Measurements from ENCODE around the gene DLG1. TPM values are rescaled to one million over a fixed set of nuclear protein-coding genes. Genes with fewer than 3 reads are reported as not detected.

Gene DLG1
- total RNA-seq, 2 experiments from 2014 or later: 48.9 to 95.1 TPM

DNA sequence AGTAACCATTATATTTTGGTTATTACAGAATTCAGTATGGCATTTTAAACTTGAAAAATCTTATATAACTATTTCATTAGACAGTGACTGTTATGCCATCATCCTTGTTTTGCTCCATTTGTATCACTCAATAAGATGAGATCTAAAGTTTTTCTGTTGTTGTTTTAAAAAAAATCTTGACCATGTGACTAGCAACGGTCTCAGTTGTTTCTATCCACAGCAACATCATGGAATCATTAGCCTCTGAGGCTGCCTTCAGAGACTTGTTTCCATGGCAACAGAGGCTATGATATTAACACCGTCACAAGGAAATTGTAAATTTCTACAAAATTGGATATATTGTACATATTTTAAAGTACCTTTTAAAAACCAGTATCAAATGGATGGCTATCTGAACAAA is 129.8 kb downstream of the DLG1 start:
- Histone ChIP-seq H3K4me2 (ENCODE audit: low read length) (no peak overlapping the region), H3K4me3 (ENCODE audit: low read depth, low read length, poor library complexity, severe bottlenecking) (no peak overlapping the region), H3K79me2 (ENCODE audit: insufficient read depth, low read depth, low read length) (no peaks in the 10 kb centered on the region; the same call in 1 of the 2 replicates), H3K27ac (ENCODE audit: low read depth, low read length, poor library complexity, severe bottlenecking) (no peak overlapping the region), H3K4me1 (ENCODE audit: insufficient read depth, low read length, poor library complexity, severe bottlenecking) (no peaks in the 10 kb centered on the region), H3K9me2 (ENCODE audit: insufficient read depth, low read length) (no peaks in the 10 kb centered on the region), H3K9me3 (ENCODE audit: low read length) (no peaks in the 10 kb centered on the region), H2AFZ (ENCODE audit: low read length) (no peak overlapping the region), H4K20me1 (ENCODE audit: insufficient read depth, low read length) (no peaks in the 10 kb centered on the region), H3K36me3 (ENCODE audit: insufficient read depth, low read length) (no peaks in the 10 kb centered on the region; the same call in 1 of the 2 replicates)
- intact Hi-C loops (cut with micrococcal nuclease; ENCODE audit: unreplicated experiment): no loop called here
- peak; percentile 11 for DNase-seq (ENCODE audit: low spot score)
- ChIA-PET POLR2A (interaction anchor here (0.7 to 2.0 kb wide), 2 partner anchors 15 to 230 kb away, joined by 3 to 5 read pairs; no protein-coding TSS in a partner anchor), CTCF (ENCODE audit: unreplicated experiment) (no interaction called here)
- TF ChIP-seq EZH2phosphoT487 (IDR thresholded peaks at IDR 0.05; ENCODE audit: borderline replicate concordance, low read depth, low read length) (no peak), CTCF (conservative IDR thresholded peaks at IDR 0.05; ENCODE audit: low read length) (no peak)
- BruUV-seq (replicated peaks): no TSS peak

DNA sequence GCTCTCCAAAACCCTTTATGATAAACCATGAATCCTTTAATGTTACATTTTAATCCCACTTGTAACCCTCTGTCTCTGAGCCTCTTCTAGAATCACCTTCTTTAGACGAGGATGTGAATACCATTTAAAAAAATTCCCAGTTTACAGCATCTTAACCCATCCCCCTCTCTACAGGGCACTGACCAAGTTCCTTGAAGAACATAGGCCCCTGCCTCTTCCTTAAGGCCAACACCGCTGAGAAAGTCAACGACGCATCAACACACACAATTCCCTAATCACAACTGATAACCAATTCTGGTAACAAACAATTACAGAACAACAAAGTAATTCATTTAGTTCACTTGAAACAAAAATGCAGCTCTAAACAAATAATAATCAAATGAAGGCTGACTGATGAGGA is 130.3 kb downstream of the DLG1 start:
- CTCF ChIA-PET (ENCODE audit: unreplicated experiment): no interaction called here
- H3K4me3 ChIP-seq (ENCODE audit: low read depth, low read length, poor library complexity, severe bottlenecking): no peak overlapping the region
- no peaks in the 10 kb centered on the region for H3K9me2 ChIP-seq (ENCODE audit: insufficient read depth, low read length)
- no peaks in the 10 kb centered on the region; the same call in 1 of the 2 replicates for H3K79me2 ChIP-seq (ENCODE audit: insufficient read depth, low read depth, low read length)
- no peak overlapping the region for H3K4me2 ChIP-seq (ENCODE audit: low read length)
- no peak for DNase-seq (ENCODE audit: low spot score)
- intact Hi-C loops (cut with micrococcal nuclease; ENCODE audit: unreplicated experiment): no loop called here
- H3K27ac ChIP-seq (ENCODE audit: low read depth, low read length, poor library complexity, severe bottlenecking): no peak overlapping the region
- H3K9me3 ChIP-seq (ENCODE audit: low read length): no peaks in the 10 kb centered on the region
- TF ChIP-seq EZH2phosphoT487 (IDR thresholded peaks at IDR 0.05; ENCODE audit: borderline replicate concordance, low read depth, low read length) (no peak), CTCF (conservative IDR thresholded peaks at IDR 0.05; ENCODE audit: low read length) (no peak)
- H2AFZ ChIP-seq (ENCODE audit: low read length): no peak overlapping the region
- no TSS peak for BruUV-seq (replicated peaks)
- H3K4me1 ChIP-seq (ENCODE audit: insufficient read depth, low read length, poor library complexity, severe bottlenecking): no peaks in the 10 kb centered on the region
- H3K36me3 ChIP-seq (ENCODE audit: insufficient read depth, low read length): peaks cover 3% of the 10 kb centered on the region
- no peaks in the 10 kb centered on the region for H4K20me1 ChIP-seq (ENCODE audit: insufficient read depth, low read length)
- POLR2A ChIA-PET: interaction anchor here (2.0 kb wide), 1 partner anchor 15 kb away, joined by 5 read pairs; no protein-coding TSS in a partner anchor

DNA sequence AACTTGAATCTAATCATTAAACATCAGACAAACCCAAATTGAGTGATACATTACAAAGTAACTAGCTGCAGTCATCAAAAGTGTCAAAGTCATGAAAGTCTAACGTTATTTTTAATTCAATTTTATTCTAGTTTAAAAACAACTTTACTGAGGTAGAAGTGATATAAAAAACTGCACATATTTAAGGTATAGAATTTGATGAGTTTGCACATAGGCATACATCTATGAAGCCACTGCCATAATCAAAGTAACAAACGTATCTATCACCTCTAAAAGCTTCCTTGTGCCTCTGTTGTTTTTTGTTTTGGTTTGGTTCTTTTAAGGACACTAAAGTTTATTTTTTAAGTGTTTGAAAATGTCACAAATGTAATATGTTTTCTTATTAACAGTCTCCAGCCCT is 130.9 kb downstream of the DLG1 start:
- no peaks in the 10 kb centered on the region; the same call in 1 of the 2 replicates for H3K79me2 ChIP-seq (ENCODE audit: insufficient read depth, low read depth, low read length)
- H3K4me3 ChIP-seq (ENCODE audit: low read depth, low read length, poor library complexity, severe bottlenecking): no peak overlapping the region
- no peak overlapping the region for H2AFZ ChIP-seq (ENCODE audit: low read length)
- no peaks in the 10 kb centered on the region for H3K9me2 ChIP-seq (ENCODE audit: insufficient read depth, low read length)
- H3K27ac ChIP-seq (ENCODE audit: low read depth, low read length, poor library complexity, severe bottlenecking): no peak overlapping the region
- no peaks in the 10 kb centered on the region for H3K4me1 ChIP-seq (ENCODE audit: insufficient read depth, low read length, poor library complexity, severe bottlenecking)
- no peak for DNase-seq (ENCODE audit: low spot score)
- H3K36me3 ChIP-seq (ENCODE audit: insufficient read depth, low read length): peaks cover 8% of the 10 kb centered on the region
- no peaks in the 10 kb centered on the region for H3K9me3 ChIP-seq (ENCODE audit: low read length)
- ChIA-PET POLR2A (interaction anchor here (2.0 kb wide), 1 partner anchor 16 kb away, joined by 5 read pairs; no protein-coding TSS in a partner anchor), CTCF (ENCODE audit: unreplicated experiment) (no interaction called here)
- no peak for TF ChIP-seq CTCF (conservative IDR thresholded peaks at IDR 0.05; ENCODE audit: low read length)
- no peak for TF ChIP-seq EZH2phosphoT487 (IDR thresholded peaks at IDR 0.05; ENCODE audit: borderline replicate concordance, low read depth, low read length)
- H3K4me2 ChIP-seq (ENCODE audit: low read length): no peak overlapping the region
- H4K20me1 ChIP-seq (ENCODE audit: insufficient read depth, low read length): no peaks in the 10 kb centered on the region
- intact Hi-C loops (cut with micrococcal nuclease; ENCODE audit: unreplicated experiment): no loop called here
- no TSS peak for BruUV-seq (replicated peaks)
